Measurements from ENCODE around the gene SIGLEC10.

- TF ChIP-seq CTCF (conservative IDR thresholded peaks at IDR 0.05; ENCODE audit: low read depth, low read length) (no peak), RFX5 (IDR thresholded peaks at IDR 0.05; ENCODE audit: low read depth, low read length) (no peak), BHLHE40 (IDR thresholded peaks at IDR 0.05; ENCODE audit: low read depth, low read length) (no peak), NFE2L2 (IDR thresholded peaks at IDR 0.05; ENCODE audit: low read depth, low read length) (no peak), POLR2A (IDR thresholded peaks at IDR 0.05; ENCODE audit: low read depth, low read length) (no peak), MXI1 (IDR thresholded peaks at IDR 0.05; ENCODE audit: borderline replicate concordance, low read depth, low read length) (no peak), RCOR1 (IDR thresholded peaks at IDR 0.05; ENCODE audit: insufficient replicate concordance, low read length) (no peak), MAFK (IDR thresholded peaks at IDR 0.05; ENCODE audit: low read depth, low read length) (no peak), RAD21 (IDR thresholded peaks at IDR 0.05; ENCODE audit: low read length) (no peak), CEBPB (IDR thresholded peaks at IDR 0.05; ENCODE audit: low read depth, low read length) (no peak), SMC3 (IDR thresholded peaks at IDR 0.05; ENCODE audit: low read depth, low read length) (no peak), USF2 (IDR thresholded peaks at IDR 0.05; ENCODE audit: low read depth, low read length) (no peak)
Measured at GRCh38 chr19:51450730-51451307, 33.4 kb upstream of the SIGLEC10 start.

Measured in IMR-90 (cell line).